ENCODE results near the gene GALNT14.

GALNT14 gene

GRCh38 chr2:31066551-31066950 is 71.7 kb downstream of the GALNT14 start:
- no peak for TF ChIP-seq CTCF (IDR thresholded peaks at IDR 0.05; ENCODE audit: low read depth, low read length)
- H3K4me3 ChIP-seq (ENCODE audit: low read depth, low read length): no peak overlapping the region

DNA sequence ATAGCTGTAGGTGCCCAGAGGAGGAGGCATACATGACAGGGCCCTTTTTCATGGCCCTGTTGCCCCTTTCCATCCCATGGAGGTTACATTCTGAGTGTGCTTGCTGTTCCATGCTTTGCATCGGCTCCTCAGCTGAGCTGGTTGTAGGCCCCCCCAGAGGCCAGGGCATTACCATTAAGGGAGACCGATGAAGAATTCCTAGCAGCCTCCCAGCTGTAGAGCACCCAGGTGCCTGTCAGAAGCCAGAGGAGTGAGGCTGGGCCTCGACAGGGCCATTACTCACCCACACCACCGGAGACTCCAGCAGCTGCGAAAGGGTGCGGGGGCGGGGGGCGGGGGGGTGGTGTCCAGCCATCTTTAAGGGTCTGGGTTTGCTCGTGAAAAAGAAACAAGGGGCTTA is 72.2 kb downstream of the GALNT14 start:
- H3K4me3 ChIP-seq (ENCODE audit: low read depth, low read length): no peak overlapping the region
- no peak for TF ChIP-seq CTCF (IDR thresholded peaks at IDR 0.05; ENCODE audit: low read depth, low read length)

GRCh38 chr2:31065356-31065755 is 72.9 kb downstream of the GALNT14 start:
- TF ChIP-seq CTCF (IDR thresholded peaks at IDR 0.05; ENCODE audit: low read depth, low read length): no peak

DNA sequence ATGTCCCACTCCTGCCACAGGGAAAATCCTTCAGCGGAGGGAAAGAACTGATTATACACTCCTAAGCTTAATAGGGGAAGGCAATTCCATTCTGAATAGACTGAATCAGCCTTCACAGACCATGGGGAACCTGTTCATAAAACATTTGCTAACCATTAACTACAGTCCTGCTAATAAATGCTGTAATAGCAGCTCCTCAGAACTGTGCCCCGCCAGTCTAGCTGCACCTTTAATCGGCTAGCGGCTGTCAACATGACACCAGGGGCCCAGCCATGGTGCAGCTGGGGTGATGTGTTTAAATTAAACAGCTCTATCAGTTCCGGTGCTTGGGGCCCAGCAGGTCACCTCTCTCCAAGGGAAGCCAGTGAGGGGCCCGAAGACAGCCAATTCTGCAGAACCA is 77.8 kb downstream of the GALNT14 start:
- no peak for TF ChIP-seq CTCF (IDR thresholded peaks at IDR 0.05; ENCODE audit: low read depth, low read length)
- no peak overlapping the region for H3K4me3 ChIP-seq (ENCODE audit: low read depth, low read length)

More at GRCh38 chr2:31065356-31065755, 72.9 kb downstream of the GALNT14 start:
- no peak overlapping the region for H3K4me3 ChIP-seq (ENCODE audit: low read depth, low read length)

DNA sequence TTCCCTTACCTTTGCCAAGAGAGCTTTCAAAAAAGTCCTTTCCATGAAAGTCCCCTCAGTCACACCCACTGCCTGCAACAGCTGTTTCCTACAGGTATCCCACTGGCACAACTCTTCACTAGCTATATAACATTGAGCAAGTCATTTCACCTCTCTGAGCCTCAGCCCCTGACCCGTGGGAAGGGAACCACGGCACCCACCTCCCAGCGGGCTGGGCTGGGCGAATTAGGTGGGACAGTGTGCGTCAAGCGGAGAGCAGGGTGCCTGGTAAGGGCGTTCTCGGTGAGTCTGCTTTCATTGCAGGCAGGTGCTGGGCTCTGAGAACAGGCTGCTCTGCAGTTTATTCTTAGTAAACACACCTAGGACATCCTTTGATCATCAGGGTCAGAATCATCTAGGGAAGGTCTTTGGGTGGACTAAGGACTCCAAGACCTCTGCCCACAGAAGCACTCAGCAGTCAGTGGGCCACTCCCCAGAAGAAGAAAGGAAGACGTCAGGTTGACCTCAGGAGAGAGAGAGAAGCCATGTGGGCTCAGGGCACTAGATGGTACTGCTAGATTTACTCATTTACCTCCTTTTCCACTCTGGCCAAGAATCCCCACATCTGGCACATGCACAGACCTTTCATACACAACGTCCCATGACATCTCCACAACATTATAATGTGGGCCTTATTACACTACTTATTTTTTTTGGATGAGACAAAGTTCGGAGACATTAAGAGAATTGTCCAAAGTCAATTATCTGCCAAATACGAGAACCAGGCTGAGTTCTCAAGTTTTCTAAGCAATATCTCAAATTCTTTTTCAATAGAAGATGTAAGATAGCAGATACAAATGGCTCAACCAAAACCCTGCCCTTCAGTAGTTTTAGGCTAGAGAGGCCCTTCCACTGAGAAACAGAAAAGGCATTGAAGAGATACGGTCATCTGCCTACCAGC is 79.9 kb downstream of the GALNT14 start:
- no peak for TF ChIP-seq CTCF (IDR thresholded peaks at IDR 0.05; ENCODE audit: low read depth, low read length)
- no peak overlapping the region for H3K4me3 ChIP-seq (ENCODE audit: low read depth, low read length)

- no peak for TF ChIP-seq CTCF (IDR thresholded peaks at IDR 0.05; ENCODE audit: low read depth, low read length)
These were observed 80.5 kb downstream of the GALNT14 start for GRCh38 chr2:31057691-31058090.

DNA sequence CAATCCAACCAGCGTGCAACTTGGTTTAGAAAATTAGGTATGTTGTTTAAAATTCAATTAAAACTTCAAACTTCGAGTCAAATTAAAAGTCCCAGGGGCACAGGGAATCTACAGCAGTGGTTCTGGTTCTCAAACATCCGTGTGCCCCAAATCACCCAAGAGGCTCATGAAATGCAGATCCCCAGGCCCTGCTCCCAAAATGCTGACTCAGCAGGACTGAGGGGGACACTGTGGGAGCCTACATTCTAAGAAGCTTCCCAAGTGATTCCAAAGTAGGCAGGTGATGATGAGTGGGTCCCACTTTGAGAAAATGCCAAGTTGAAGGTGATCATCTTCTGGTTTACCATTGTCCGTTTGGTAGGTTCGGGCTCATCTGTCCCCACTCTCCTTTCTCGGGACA is 82.3 kb downstream of the GALNT14 start:
- TF ChIP-seq CTCF (IDR thresholded peaks at IDR 0.05; ENCODE audit: low read depth, low read length): no peak
- no peak overlapping the region for H3K4me3 ChIP-seq (ENCODE audit: low read depth, low read length)

More at GRCh38 chr2:31057691-31058090, 80.5 kb downstream of the GALNT14 start:
- H3K4me3 ChIP-seq (ENCODE audit: low read depth, low read length): no peak overlapping the region

Measured in WI38 (cell line).